ENCODE data around the gene A1BG. TPM values are rescaled to one million over a fixed set of nuclear protein-coding genes. Genes with fewer than 3 reads are reported as not detected.

The A1BG gene
- total RNA-seq, 1 donor, result 17.7 TPM

GRCh38 chr19:58307736-58308135, 45.6 kb downstream of the A1BG start:
- H3K4me1 ChIP-seq (ENCODE audit: insufficient read depth, low read length), result peaks cover 15% of the 10 kb centered on the region
- no peak overlapping the region for H3K4me3 ChIP-seq (ENCODE audit: low read length)
- no peaks in the 10 kb centered on the region for H3K27me3 ChIP-seq (ENCODE audit: insufficient read depth, low read length)
- peaks cover 14% of the 10 kb centered on the region for H3K9me3 ChIP-seq (ENCODE audit: low read depth, low read length)

GRCh38 chr19:58305932-58306323, 47.4 kb downstream of the A1BG start:
- Histone ChIP-seq H3K27me3 (ENCODE audit: insufficient read depth, low read length) (no peaks in the 10 kb centered on the region), H3K4me3 (ENCODE audit: low read length) (peak overlapping the region; percentile 86), H3K9me3 (ENCODE audit: low read depth, low read length) (peaks cover 5% of the 10 kb centered on the region), H3K4me1 (ENCODE audit: insufficient read depth, low read length) (peaks cover 15% of the 10 kb centered on the region)

DNA sequence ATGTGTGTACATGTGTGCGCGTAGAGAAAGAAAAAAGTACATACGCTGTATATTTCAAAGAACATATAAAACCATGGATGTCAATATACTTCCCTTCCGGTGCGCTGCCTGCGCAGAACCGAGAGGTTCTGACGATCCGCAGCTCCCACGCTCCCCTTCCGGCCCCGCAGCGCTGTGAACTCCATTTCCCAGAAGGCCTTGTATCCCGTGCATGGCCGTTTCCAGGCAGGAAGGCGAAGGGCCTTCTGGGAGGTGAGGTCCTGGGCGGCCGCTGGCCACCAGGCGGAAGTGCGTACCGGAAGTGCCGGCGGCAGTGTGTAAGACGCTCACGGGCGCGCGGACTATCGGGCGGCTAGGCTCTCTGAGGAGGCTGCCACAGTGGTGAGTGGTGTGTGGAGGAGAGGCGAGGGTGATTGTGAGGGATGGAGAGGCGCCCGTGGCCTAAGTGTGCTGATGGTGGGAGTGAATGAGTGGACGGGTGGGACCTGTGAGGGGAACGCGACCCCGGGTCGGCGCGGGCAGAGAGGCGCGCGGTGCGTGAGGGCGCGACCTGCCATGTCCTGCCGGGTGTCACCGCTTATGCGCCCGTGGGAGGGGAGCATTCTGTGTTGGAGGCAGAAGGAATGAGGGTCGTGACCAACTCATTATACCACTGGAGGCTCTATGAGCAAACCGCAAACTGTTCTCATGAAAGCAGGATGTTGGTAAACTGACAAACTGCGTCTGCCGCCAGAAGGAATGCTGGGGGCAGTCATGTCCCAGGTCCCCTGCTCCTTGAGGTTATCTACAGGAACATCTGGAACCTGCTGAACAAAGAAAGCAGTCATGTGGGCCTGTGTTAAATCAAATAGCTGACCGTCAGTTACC, 48.0 kb downstream of the A1BG start, which contains the start of gene ERVK3-1:
Gene ERVK3-1 (plus strand): TSS at position 313 of the 867 bp plus-strand sequence. CDS start 6,792 bp downstream, outside the sequence.
- Histone ChIP-seq H3K9me3 (ENCODE audit: low read depth, low read length) (peaks cover 5% of the 10 kb centered on the region), H3K27me3 (ENCODE audit: insufficient read depth, low read length) (no peaks in the 10 kb centered on the region), H3K4me1 (ENCODE audit: insufficient read depth, low read length) (peaks cover 15% of the 10 kb centered on the region), H3K4me3 (ENCODE audit: low read length) (peak within 1 kb of the TSS; percentile 86)

GRCh38 chr19:58304748-58305064, 48.6 kb downstream of the A1BG start:
- peaks cover 15% of the 10 kb centered on the region for H3K4me1 ChIP-seq (ENCODE audit: insufficient read depth, low read length)
- peaks cover 5% of the 10 kb centered on the region for H3K9me3 ChIP-seq (ENCODE audit: low read depth, low read length)
- H3K4me3 ChIP-seq (ENCODE audit: low read length), result peak overlapping the region; percentile 86
- H3K27me3 ChIP-seq (ENCODE audit: insufficient read depth, low read length), result no peaks in the 10 kb centered on the region

- no peaks in the 10 kb centered on the region for H3K27me3 ChIP-seq (ENCODE audit: insufficient read depth, low read length)
- peaks cover 4% of the 10 kb centered on the region for H3K9me3 ChIP-seq (ENCODE audit: low read depth, low read length)
- H3K4me1 ChIP-seq (ENCODE audit: insufficient read depth, low read length), result peaks cover 15% of the 10 kb centered on the region
- H3K4me3 ChIP-seq (ENCODE audit: low read length), result no peak overlapping the region
These were observed 49.0 kb downstream of the A1BG start for GRCh38 chr19:58304255-58304654.

DNA sequence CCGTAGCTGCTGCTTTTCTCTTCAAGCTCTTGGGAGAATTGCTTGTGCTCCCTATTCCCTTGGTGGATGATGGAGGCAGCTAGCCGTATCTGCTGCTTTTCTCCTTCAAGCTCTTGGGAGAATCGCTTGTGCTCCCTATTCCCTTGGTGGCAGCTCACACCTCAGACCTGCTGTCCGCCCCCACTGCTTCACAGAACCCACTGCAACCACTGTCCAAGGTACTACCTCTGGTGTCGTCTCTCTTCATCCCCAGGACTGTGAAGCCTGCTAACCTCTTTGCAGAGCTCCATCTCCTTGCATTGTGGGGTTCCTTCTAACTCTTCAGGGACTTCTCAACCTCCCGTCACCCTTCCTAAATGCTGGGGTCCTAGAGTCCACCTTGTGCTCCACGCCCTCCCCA, 52.7 kb downstream of the A1BG start:
- H3K4me1 ChIP-seq (ENCODE audit: insufficient read depth, low read length), result peaks cover 7% of the 10 kb centered on the region
- H3K4me3 ChIP-seq (ENCODE audit: low read length), result no peak overlapping the region
- no peaks in the 10 kb centered on the region for H3K27me3 ChIP-seq (ENCODE audit: insufficient read depth, low read length)
- H3K9me3 ChIP-seq (ENCODE audit: low read depth, low read length), result peaks cover 3% of the 10 kb centered on the region

GRCh38 chr19:58296104-58296503, 57.2 kb downstream of the A1BG start:
- Histone ChIP-seq H3K9me3 (ENCODE audit: low read depth, low read length) (peaks cover 32% of the 10 kb centered on the region), H3K4me1 (ENCODE audit: insufficient read depth, low read length) (no peaks in the 10 kb centered on the region), H3K4me3 (ENCODE audit: low read length) (no peak overlapping the region), H3K27me3 (ENCODE audit: insufficient read depth, low read length) (no peaks in the 10 kb centered on the region)

Other genes starting within 250 kb of the A1BG start
- 23.8 TPM for gene ZNF329, start 202.7 kb downstream of the A1BG start, total RNA-seq
- 61.1 TPM for gene ZNF274, start 170.4 kb downstream of the A1BG start, total RNA-seq
- 7.2 TPM for gene ZNF544, start 124.6 kb downstream of the A1BG start, total RNA-seq
- gene ZNF8, start 74.5 kb downstream of the A1BG start, total RNA-seq, result 13.4 TPM
- 124 TPM for gene ERVK3-1, start 48.1 kb downstream of the A1BG start, total RNA-seq
- 0.52 TPM for gene ZSCAN22, start 26.5 kb downstream of the A1BG start, total RNA-seq
- gene ZNF497, start 9.3 kb upstream of the A1BG start, total RNA-seq, result 0.31 TPM
- 0.84 TPM for gene ZNF837, start 27.5 kb upstream of the A1BG start, total RNA-seq
- gene RPS5, start 33.8 kb upstream of the A1BG start, total RNA-seq, result 1,513 TPM
- gene RNF225, start 42.2 kb upstream of the A1BG start, total RNA-seq, result 0.42 TPM
- gene ZNF584, start 55.2 kb upstream of the A1BG start, total RNA-seq, result 1.3 TPM
- gene ZNF132, start 86.7 kb upstream of the A1BG start, total RNA-seq, result 1.9 TPM
- gene ZNF324B, start 98.1 kb upstream of the A1BG start, total RNA-seq, result 3.6 TPM
- 19.2 TPM for gene ZNF324, start 113.6 kb upstream of the A1BG start, total RNA-seq
- gene ZNF446, start 122.9 kb upstream of the A1BG start, total RNA-seq, result 5.5 TPM
- gene SLC27A5, start 158.5 kb upstream of the A1BG start, total RNA-seq, result 1.9 TPM
- 2.7 TPM for gene ZBTB45, start 166.3 kb upstream of the A1BG start, total RNA-seq
- gene TRIM28, start 190.6 kb upstream of the A1BG start, total RNA-seq, result 152 TPM
- 32.7 TPM for gene CHMP2A, start 201.6 kb upstream of the A1BG start, total RNA-seq
- 22.5 TPM for gene UBE2M, start 205.1 kb upstream of the A1BG start, total RNA-seq
- 11.4 TPM for gene MZF1, start 219.8 kb upstream of the A1BG start, total RNA-seq

Data from mononuclear cell (primary cell).